LNCAP (cell line): ENCODE data around the gene KIF3C.

ENCODE experiments used
- TF ChIP-seq, protein P1 (sequence below): fragments of 450-650 bp; IDR thresholded peaks from 2 replicates; pipeline ENCODE4 v1.5.1; 2017; ENCODE audit warnings: mild to moderate bottlenecking

The KIF3C gene

DNA sequence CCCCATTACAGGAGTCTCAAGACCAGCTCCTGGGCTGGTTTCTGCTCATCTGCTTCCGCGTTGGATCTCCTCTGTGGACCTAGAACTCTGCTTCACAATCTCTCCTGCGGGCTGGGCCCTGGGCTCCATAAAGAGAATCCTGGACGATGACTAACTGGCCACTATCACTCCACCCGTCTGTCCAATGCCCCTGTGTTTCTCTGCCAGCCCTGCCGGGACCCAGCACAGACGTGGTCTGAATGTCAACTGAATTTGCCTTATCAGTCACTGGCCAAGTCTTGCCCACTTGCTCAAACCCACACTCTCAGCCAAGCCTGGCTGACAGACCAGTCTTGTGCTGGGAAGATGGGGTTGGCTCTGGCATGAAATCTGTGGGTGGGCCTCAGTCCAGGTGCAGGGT lies 17.4 kb downstream of the KIF3C start:
- TF ChIP-seq, protein P1, sequence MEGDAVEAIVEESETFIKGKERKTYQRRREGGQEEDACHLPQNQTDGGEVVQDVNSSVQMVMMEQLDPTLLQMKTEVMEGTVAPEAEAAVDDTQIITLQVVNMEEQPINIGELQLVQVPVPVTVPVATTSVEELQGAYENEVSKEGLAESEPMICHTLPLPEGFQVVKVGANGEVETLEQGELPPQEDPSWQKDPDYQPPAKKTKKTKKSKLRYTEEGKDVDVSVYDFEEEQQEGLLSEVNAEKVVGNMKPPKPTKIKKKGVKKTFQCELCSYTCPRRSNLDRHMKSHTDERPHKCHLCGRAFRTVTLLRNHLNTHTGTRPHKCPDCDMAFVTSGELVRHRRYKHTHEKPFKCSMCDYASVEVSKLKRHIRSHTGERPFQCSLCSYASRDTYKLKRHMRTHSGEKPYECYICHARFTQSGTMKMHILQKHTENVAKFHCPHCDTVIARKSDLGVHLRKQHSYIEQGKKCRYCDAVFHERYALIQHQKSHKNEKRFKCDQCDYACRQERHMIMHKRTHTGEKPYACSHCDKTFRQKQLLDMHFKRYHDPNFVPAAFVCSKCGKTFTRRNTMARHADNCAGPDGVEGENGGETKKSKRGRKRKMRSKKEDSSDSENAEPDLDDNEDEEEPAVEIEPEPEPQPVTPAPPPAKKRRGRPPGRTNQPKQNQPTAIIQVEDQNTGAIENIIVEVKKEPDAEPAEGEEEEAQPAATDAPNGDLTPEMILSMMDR, result no peak

DNA sequence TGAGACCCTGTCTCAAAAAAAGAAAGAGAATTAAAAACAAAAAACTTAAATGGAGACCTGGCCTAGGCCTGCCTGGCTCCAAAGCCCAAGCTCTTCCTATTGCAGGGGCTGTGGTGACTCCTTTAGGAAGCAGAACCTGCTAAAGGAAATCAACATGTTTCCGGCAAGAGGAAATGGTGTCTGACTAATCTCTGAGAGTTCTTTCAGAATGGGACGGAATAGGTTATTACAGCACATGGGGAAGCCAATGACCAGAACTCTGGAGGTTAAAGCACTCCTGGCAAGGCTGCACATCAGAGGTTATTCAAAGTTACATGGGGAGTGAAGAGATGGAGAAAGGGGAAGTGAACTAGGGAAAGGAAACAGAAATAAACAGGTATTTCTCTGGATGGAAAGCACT lies 21.4 kb downstream of the KIF3C start:
- TF ChIP-seq, protein P1, result no peak

DNA sequence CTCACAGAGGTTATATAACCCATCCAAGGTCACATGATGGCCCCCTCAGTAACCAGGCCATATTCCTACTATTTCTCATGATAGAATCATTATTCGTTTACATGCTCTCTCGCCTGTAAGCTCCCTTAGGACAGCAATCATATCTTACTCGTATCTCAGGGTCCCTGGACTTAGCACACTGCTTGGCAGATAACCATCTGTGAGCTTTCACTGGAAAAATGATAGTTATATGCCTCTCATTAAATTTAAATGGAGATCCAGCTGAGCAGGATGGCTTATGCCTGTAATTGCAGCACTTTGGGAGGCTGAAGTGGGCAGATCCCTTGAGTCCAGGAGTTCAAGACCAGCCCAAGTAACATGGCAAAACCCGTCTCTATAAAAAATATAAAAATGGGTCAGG lies 21.9 kb downstream of the KIF3C start:
- TF ChIP-seq, protein P1, result no peak

DNA sequence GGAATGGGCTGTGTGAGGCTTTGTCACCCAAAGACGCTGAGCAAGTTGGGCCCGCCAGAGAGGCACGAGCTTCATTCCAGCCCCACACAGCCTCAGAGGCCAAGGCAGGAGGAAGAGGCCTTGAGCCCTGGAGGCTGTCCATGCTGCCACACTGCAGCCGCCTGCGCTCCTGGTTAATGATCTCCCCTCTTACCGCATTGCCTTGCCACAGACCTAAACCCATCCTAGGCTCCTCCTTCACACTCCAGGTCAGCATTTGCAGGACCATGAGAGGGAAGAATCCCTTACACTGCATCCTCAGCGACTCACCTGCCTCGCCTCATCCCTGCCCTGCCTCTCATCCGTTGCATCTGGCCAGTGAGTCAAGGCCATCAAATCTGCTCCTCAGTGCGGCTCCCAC lies 24.6 kb downstream of the KIF3C start:
- TF ChIP-seq, protein P1, result no peak

DNA sequence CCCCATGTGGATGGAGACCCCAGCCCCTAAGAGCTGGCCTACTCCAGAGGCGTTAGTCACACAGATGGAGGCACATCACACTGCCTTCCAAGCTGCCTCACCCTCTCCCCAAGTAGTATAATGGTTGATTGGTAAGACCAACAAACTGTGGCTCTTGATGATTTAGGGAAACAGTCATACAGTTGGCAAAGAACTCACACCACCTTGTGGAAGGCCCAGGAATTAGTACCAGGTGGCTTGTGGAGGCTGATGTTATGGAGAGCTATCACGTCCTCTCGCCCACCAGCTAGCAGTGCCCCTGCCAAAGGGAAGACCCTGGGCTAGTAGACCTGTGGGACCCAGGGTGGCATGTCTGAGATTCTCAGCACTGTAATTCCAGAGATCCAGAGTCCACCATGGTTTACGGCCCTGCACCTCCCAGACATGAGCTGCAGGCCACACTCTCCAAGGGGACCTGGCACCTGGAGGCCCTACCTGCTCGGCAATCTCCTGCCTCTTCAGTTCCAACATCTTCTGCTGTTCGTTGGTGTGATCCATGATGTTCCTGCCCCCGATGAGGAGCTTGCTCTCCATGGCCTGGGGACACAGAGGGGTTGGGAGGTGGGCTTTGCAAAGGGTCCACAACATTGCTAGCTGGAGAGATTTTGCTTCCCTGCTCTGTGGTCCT lies 26.3 kb downstream of the KIF3C start:
- TF ChIP-seq, protein P1, result no peak

DNA sequence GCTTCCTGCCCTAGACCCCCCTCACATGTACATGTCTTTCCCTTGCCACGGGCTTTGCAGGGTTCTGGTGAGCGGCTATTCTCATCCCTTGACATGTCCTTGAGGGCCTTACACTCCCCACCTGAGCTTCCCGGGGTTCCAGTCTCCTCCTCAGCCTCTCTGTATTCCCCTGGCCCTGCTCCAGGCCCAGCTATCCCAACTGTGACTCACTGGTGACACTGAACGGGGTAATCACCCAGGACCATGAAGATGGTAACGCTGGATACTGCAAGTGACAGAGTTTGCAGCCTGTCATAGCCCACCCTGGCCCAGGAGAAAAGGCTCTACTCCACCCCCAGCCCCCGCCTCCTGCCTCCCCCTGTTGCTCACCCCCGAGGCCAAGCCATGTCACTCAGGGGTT lies 27.3 kb downstream of the KIF3C start:
- TF ChIP-seq, protein P1, result no peak

DNA sequence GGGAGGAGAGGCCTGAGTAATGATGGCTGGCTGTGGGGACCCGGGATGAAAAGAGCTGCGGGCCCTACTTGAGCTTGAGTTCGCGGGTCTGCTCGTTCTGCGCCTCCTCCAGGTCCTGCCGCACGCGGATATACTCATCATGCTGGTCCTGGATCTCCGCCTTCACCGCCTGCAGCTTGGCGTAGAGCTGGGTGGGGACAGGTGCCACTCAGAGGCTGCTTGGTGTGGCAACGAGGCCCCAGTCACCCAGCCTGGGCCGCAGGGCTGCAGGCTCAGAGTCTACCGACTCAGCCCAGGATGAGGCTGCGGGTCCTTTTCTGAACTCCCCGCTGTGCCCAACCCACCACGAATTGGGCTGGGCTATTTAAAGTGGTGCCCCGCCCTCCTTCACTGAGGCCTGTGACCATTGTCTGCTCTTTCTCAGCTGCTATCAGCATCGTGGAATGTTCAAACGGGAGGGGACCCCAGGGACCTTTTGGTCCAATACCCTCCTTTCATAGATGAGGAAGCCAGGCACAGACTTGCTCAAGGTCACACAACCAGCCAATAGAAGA lies 28.0 kb downstream of the KIF3C start:
- TF ChIP-seq, protein P1, result no peak
